SK-N-SH treated with all-trans-retinoic acid at 6 μM for 48 hours (cell line): ENCODE data around the gene HCFC1.

ENCODE experiments used
- ATAC-seq: fragments of 200-7000 bp; cut with Tn5 transposase; 3 replicates; pipeline ENCODE4 v1.9.1; 2020; ENCODE audit warnings: mild to moderate bottlenecking, moderate library complexity
- ARNTL ChIP-seq: fragments of 450-650 bp; formaldehyde crosslinking; IDR thresholded peaks from 2 replicates; pipeline ENCODE4 v1.5.0; 2020; ENCODE audit warnings: low read depth, mild to moderate bottlenecking, moderate library complexity, borderline replicate concordance
- BACH2 ChIP-seq: fragments of 250-450 bp; sonication (Bioruptor Pico); IDR thresholded peaks from 2 replicates; pipeline ENCODE4 v1.9.0; 2021; ENCODE audit warnings: mild to moderate bottlenecking, borderline replicate concordance
- CREB5 ChIP-seq: fragments of 250-450 bp; sonication (Bioruptor Pico); IDR thresholded peaks from 2 replicates; pipeline ENCODE4 v1.5.1; 2020; ENCODE audit warnings: low read depth, mild to moderate bottlenecking, moderate library complexity
- CSDC2 ChIP-seq: fragments of 250-450 bp; sonication (Bioruptor Pico); IDR thresholded peaks from 2 replicates; pipeline ENCODE4 v1.5.0; 2020; ENCODE audit warnings: mild to moderate bottlenecking, moderate library complexity
- CSRNP3 ChIP-seq: fragments of 250-450 bp; sonication (Bioruptor Pico); IDR thresholded peaks from 2 replicates; pipeline ENCODE4 v1.5.1; 2021; ENCODE audit warnings: mild to moderate bottlenecking, moderate library complexity
- GLIS3 ChIP-seq: fragments of 250-450 bp; sonication (Bioruptor Pico); IDR thresholded peaks from 2 replicates; pipeline ENCODE4 v1.5.0; 2020; ENCODE audit warnings: mild to moderate bottlenecking, moderate library complexity
- ISL1 ChIP-seq: fragments of 250-450 bp; sonication (Bioruptor Pico); IDR thresholded peaks from 2 replicates; pipeline ENCODE4 v2.1.2; 2022; ENCODE audit warnings: mild to moderate bottlenecking, moderate library complexity
- OSR1 ChIP-seq: fragments of 250-450 bp; sonication (Bioruptor Pico); IDR thresholded peaks from 2 replicates; pipeline ENCODE4 v1.8.0; 2022; ENCODE audit warnings: moderate library complexity, mild to moderate bottlenecking, inconsistent platforms
- PATZ1 ChIP-seq: fragments of 250-450 bp; sonication (Bioruptor Pico); IDR thresholded peaks from 2 replicates; pipeline ENCODE4 v1.8.0; 2020; ENCODE audit warnings: mild to moderate bottlenecking, moderate library complexity, borderline replicate concordance
- POU6F1 ChIP-seq: fragments of 250-450 bp; sonication (Bioruptor Pico); IDR thresholded peaks from 2 replicates; pipeline ENCODE4 v1.8.0; 2021; ENCODE audit warnings: low read depth, mild to moderate bottlenecking, moderate library complexity, borderline replicate concordance
- PPARA ChIP-seq: fragments of 250-450 bp; sonication (Bioruptor Pico); IDR thresholded peaks from 2 replicates; pipeline ENCODE4 v1.5.0; 2020; ENCODE audit warnings: mild to moderate bottlenecking, borderline replicate concordance
- RARB ChIP-seq: fragments of 250-450 bp; sonication (Bioruptor Pico); IDR thresholded peaks from 2 replicates; pipeline ENCODE4 v1.8.0; 2021; ENCODE audit warnings: mild to moderate bottlenecking, moderate library complexity
- SNAI2 ChIP-seq: fragments of 250-450 bp; sonication (Bioruptor Pico); IDR thresholded peaks from 2 replicates; pipeline ENCODE4 v1.5.0; 2020; ENCODE audit warnings: mild to moderate bottlenecking, moderate library complexity
- TCF4 ChIP-seq: fragments of 250-450 bp; sonication (Bioruptor Pico); IDR thresholded peaks from 2 replicates; pipeline ENCODE4 v1.8.0; 2021; ENCODE audit warnings: mild to moderate bottlenecking, moderate library complexity, borderline replicate concordance
- TOX ChIP-seq: fragments of 250-450 bp; sonication (Bioruptor Pico); IDR thresholded peaks from 2 replicates; pipeline ENCODE4 v1.8.0; 2021; ENCODE audit warnings: mild to moderate bottlenecking, moderate library complexity, borderline replicate concordance
- TSHZ2 ChIP-seq: fragments of 250-450 bp; sonication (Bioruptor Pico); IDR thresholded peaks from 2 replicates; pipeline ENCODE4 v1.5.0; 2020; ENCODE audit warnings: mild to moderate bottlenecking, moderate library complexity
- ZC3H10 ChIP-seq: fragments of 250-450 bp; sonication (Bioruptor Pico); IDR thresholded peaks from 2 replicates; pipeline ENCODE4 v1.5.1; 2021; ENCODE audit warnings: mild to moderate bottlenecking, moderate library complexity
- ZFP3 ChIP-seq: fragments of 250-450 bp; sonication (Bioruptor Pico); IDR thresholded peaks from 2 replicates; pipeline ENCODE4 v1.5.0; 2020; ENCODE audit warnings: mild to moderate bottlenecking, moderate library complexity
- ZFP30 ChIP-seq: fragments of 450-650 bp; formaldehyde crosslinking; IDR thresholded peaks from 2 replicates; pipeline ENCODE4 v1.5.0; 2022; ENCODE audit warnings: mild to moderate bottlenecking, moderate library complexity
- ZNF565 ChIP-seq: fragments of 450-650 bp; formaldehyde crosslinking; conservative IDR thresholded peaks from 2 replicates; pipeline ENCODE4 v1.5.0; 2020; ENCODE audit warnings: low read depth, mild to moderate bottlenecking, moderate library complexity
- ZNF70 ChIP-seq: fragments of 450-650 bp; formaldehyde crosslinking; IDR thresholded peaks from 2 replicates; pipeline ENCODE4 v1.5.0; 2020; ENCODE audit warnings: mild to moderate bottlenecking, moderate library complexity
- ZNF8 ChIP-seq: fragments of 450-650 bp; formaldehyde crosslinking; IDR thresholded peaks from 2 replicates; pipeline ENCODE4 v1.5.0; 2020; ENCODE audit warnings: mild to moderate bottlenecking, moderate library complexity

The HCFC1 gene

GRCh38 chrX:153934762-153935325 is 36.8 kb downstream of the HCFC1 start, which contains the start of gene NAA10:
NAA10 (minus strand) TSS chrX:153935037; CDS start chrX:153934904, 133 bp downstream.
- ATAC-seq, result peak; percentile 95
- no peak for TF ChIP-seq CSRNP3 (CRISPR knock-in tag)
- no peak for TF ChIP-seq SNAI2 (CRISPR knock-in tag)
- TF ChIP-seq GLIS3 (CRISPR knock-in tag), result no peak
- TF ChIP-seq TOX (CRISPR knock-in tag), result no peak
- TF ChIP-seq ZNF565, result no peak
- no peak for TF ChIP-seq PATZ1 (CRISPR knock-in tag)
- TF ChIP-seq PPARA (CRISPR knock-in tag), result no peak
- TF ChIP-seq ZNF8 (CRISPR knock-in tag), result no peak
- no peak for TF ChIP-seq ZNF70
- no peak for TF ChIP-seq ZC3H10 (CRISPR knock-in tag)
- TF ChIP-seq RARB (CRISPR knock-in tag), result no peak
- TF ChIP-seq CREB5 (CRISPR knock-in tag), result no peak
- no peak for TF ChIP-seq BACH2 (CRISPR knock-in tag)
- no peak for TF ChIP-seq ZFP3 (CRISPR knock-in tag)
- no peak for TF ChIP-seq CSDC2 (CRISPR knock-in tag)
- TF ChIP-seq POU6F1 (CRISPR knock-in tag), result no peak
- TF ChIP-seq ZFP30 (CRISPR knock-in tag), result no peak
- TF ChIP-seq ARNTL (CRISPR knock-in tag), result no peak

- TF ChIP-seq ISL1 (CRISPR knock-in tag) (no peak), GLIS3 (CRISPR knock-in tag) (no peak), ZC3H10 (CRISPR knock-in tag) (no peak), TCF4 (CRISPR knock-in tag) (no peak), TSHZ2 (CRISPR knock-in tag) (no peak), PATZ1 (CRISPR knock-in tag) (no peak), CSDC2 (CRISPR knock-in tag) (no peak), ZFP30 (CRISPR knock-in tag) (no peak), PPARA (CRISPR knock-in tag) (no peak), ZFP3 (CRISPR knock-in tag) (no peak), TOX (CRISPR knock-in tag) (no peak), ARNTL (CRISPR knock-in tag) (no peak), CSRNP3 (CRISPR knock-in tag) (no peak), ZNF8 (CRISPR knock-in tag) (no peak), OSR1 (CRISPR knock-in tag) (no peak), RARB (CRISPR knock-in tag) (no peak), SNAI2 (CRISPR knock-in tag) (no peak), ZNF70 (no peak), CREB5 (CRISPR knock-in tag) (no peak)
- peak; percentile 27 for ATAC-seq
Measured at GRCh38 chrX:153934148-153934761, 37.4 kb downstream of the HCFC1 start.
